ENCODE data around the gene KLHL26.

DNA sequence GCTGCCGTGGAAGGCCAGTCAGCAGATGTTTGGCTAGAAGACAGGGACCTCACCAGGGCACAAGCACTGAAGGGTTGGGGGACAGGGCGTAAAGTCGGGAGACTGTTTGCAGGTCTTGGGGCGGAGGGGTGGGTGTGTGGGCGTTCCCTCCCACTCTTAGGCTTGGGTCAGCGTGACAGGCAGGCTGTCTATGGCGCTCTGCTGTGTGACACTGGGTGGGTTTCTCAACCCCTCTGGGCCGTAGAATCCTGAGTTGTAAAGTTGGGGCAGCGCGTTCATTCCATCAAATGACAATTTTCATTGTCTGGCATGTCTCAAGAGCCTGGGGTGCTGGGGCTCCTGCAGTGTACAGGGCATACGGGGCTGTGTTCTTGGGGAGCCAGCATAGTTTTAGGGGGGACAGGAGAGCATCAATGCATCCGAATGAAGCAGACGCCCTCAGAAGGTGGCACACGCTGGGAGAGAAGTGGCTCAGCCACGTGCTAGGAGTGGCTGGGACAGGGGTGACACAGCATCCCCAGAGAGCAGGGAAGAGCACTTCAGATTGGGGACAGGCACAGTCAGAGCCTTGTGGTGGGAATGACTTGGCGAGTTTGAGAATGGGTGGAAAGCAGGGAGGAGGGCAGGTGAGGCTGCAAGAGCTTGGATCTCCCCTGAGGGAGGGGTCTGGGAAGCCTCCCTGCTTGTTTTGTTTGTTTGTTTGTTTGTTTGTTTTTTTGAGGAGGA lies 51.1 kb downstream of the KLHL26 start:
- TF ChIP-seq RAD21 (CRISPR knock-in tag; IDR thresholded peaks at IDR 0.05) (no peak), ZNF724P (CRISPR knock-in tag; IDR thresholded peaks at IDR 0.05; ENCODE audit: borderline replicate concordance) (no peak)
- TF ChIP-seq, protein P1, sequence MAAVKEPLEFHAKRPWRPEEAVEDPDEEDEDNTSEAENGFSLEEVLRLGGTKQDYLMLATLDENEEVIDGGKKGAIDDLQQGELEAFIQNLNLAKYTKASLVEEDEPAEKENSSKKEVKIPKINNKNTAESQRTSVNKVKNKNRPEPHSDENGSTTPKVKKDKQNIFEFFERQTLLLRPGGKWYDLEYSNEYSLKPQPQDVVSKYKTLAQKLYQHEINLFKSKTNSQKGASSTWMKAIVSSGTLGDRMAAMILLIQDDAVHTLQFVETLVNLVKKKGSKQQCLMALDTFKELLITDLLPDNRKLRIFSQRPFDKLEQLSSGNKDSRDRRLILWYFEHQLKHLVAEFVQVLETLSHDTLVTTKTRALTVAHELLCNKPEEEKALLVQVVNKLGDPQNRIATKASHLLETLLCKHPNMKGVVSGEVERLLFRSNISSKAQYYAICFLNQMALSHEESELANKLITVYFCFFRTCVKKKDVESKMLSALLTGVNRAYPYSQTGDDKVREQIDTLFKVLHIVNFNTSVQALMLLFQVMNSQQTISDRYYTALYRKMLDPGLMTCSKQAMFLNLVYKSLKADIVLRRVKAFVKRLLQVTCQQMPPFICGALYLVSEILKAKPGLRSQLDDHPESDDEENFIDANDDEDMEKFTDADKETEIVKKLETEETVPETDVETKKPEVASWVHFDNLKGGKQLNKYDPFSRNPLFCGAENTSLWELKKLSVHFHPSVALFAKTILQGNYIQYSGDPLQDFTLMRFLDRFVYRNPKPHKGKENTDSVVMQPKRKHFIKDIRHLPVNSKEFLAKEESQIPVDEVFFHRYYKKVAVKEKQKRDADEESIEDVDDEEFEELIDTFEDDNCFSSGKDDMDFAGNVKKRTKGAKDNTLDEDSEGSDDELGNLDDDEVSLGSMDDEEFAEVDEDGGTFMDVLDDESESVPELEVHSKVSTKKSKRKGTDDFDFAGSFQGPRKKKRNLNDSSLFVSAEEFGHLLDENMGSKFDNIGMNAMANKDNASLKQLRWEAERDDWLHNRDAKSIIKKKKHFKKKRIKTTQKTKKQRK (IDR thresholded peaks at IDR 0.05; ENCODE audit: low read length), result no peak
- TF ChIP-seq, protein P2, sequence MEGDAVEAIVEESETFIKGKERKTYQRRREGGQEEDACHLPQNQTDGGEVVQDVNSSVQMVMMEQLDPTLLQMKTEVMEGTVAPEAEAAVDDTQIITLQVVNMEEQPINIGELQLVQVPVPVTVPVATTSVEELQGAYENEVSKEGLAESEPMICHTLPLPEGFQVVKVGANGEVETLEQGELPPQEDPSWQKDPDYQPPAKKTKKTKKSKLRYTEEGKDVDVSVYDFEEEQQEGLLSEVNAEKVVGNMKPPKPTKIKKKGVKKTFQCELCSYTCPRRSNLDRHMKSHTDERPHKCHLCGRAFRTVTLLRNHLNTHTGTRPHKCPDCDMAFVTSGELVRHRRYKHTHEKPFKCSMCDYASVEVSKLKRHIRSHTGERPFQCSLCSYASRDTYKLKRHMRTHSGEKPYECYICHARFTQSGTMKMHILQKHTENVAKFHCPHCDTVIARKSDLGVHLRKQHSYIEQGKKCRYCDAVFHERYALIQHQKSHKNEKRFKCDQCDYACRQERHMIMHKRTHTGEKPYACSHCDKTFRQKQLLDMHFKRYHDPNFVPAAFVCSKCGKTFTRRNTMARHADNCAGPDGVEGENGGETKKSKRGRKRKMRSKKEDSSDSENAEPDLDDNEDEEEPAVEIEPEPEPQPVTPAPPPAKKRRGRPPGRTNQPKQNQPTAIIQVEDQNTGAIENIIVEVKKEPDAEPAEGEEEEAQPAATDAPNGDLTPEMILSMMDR (CRISPR knock-in tag; IDR thresholded peaks at IDR 0.05), result no peak
